ENCODE measurements around the gene HEPN1.

DNA sequence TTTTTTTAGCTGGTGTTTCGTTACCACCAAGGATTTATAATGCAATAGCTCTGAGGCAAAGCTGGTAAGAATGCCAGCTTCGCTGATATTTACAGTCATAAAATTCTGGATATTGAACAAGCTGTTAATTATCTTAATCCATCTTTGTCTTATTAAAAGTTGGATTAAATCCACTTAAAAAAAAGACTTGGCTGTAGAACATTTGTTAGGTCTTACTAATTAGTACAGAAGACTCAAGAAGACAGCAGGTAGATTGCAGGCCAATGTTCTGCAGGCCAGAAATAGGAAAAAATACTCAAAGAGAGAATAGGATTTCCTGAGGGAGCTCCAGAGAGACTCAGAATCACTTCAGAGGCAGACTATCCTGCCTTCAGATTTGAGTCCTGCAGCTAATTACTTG is 28.9 kb upstream of the HEPN1 start:
- TF ChIP-seq, protein P1, sequence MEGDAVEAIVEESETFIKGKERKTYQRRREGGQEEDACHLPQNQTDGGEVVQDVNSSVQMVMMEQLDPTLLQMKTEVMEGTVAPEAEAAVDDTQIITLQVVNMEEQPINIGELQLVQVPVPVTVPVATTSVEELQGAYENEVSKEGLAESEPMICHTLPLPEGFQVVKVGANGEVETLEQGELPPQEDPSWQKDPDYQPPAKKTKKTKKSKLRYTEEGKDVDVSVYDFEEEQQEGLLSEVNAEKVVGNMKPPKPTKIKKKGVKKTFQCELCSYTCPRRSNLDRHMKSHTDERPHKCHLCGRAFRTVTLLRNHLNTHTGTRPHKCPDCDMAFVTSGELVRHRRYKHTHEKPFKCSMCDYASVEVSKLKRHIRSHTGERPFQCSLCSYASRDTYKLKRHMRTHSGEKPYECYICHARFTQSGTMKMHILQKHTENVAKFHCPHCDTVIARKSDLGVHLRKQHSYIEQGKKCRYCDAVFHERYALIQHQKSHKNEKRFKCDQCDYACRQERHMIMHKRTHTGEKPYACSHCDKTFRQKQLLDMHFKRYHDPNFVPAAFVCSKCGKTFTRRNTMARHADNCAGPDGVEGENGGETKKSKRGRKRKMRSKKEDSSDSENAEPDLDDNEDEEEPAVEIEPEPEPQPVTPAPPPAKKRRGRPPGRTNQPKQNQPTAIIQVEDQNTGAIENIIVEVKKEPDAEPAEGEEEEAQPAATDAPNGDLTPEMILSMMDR (IDR thresholded peaks at IDR 0.05): no peak
- no peak for TF ChIP-seq POLR2A (IDR thresholded peaks at IDR 0.05)
